Measurements from ENCODE around the gene ENTREP1. TPM values are rescaled to one million over a fixed set of nuclear protein-coding genes. Genes with fewer than 3 reads are reported as not detected.

Gene ENTREP1
- polyA plus RNA-seq, 1 of the 3 experiments (the other 2 are of a cell fraction): not detected

DNA sequence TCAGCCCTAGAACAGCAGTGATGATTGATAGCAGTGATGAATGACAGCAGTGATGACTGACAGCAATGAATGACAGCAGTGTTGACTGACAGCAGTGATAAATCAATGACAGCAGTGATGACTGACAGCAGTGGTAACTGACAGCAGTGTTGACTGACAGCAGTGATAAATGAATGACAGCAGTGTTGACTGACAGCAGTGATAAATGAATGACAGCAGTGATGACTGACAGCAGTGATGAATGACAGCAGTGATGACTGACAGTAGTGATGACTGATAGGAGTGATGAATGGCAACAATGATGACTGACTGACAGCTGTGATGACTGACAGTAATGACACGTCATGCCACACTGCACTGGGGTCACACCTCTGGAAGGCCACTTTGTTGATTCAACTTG, 106.8 kb downstream of the ENTREP1 start:
- no peak for DNase-seq
- Histone ChIP-seq H3K27ac (ENCODE audit: low read depth in 2 of 2, low read length in 1 of 2) (no peak overlapping the region), H3K36me3 (replicated peaks in 1 of 2; ENCODE audit: control insufficient read depth in 1 of 2, insufficient read depth in 2 of 2, low read length in 1 of 2) (no peaks in the 10 kb centered on the region), H3F3A (replicated peaks; ENCODE audit: insufficient read depth) (peaks cover 4% of the 10 kb centered on the region), H3K9ac (no peak overlapping the region), H3K9me3 (no peaks in the 10 kb centered on the region), H3K79me2 (ENCODE audit: insufficient read depth) (no peaks in the 10 kb centered on the region), H3K27me3 (ENCODE audit: insufficient read depth) (no peaks in the 10 kb centered on the region), H3K4me1 (ENCODE audit: control insufficient read depth in 1 of 2, insufficient read depth in 2 of 2, low read depth in 1 of 2, low read length in 1 of 2) (no peaks in the 10 kb centered on the region), H3K9me2 (no peaks in the 10 kb centered on the region), H4K20me1 (ENCODE audit: insufficient read depth) (no peaks in the 10 kb centered on the region), H2AFZ (ENCODE audit: low read depth) (no peak overlapping the region), H3K4me2 (no peak overlapping the region), H3K4me3 (ENCODE audit: low read depth in 2 of 2, low read length in 1 of 2) (no peak overlapping the region)
- WGBS (ENCODE audit: low lambda C conversion rate): 92% methylated on average over 1 of the region's 1 CpG
- no peak for TF ChIP-seq TAF1 (IDR thresholded peaks at IDR 0.05; ENCODE audit: borderline replicate concordance, low read depth, low read length)
- TF ChIP-seq SMC3 (IDR thresholded peaks at IDR 0.05; ENCODE audit: low read depth, low read length): no peak
- TF ChIP-seq, protein P1, sequence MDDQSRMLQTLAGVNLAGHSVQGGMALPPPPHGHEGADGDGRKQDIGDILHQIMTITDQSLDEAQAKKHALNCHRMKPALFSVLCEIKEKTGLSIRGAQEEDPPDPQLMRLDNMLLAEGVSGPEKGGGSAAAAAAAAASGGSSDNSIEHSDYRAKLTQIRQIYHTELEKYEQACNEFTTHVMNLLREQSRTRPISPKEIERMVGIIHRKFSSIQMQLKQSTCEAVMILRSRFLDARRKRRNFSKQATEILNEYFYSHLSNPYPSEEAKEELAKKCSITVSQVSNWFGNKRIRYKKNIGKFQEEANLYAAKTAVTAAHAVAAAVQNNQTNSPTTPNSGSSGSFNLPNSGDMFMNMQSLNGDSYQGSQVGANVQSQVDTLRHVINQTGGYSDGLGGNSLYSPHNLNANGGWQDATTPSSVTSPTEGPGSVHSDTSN (IDR thresholded peaks at IDR 0.05): peak; percentile 52; the same call in 1 of the 2 replicates
- no peak for TF ChIP-seq RXRA (IDR thresholded peaks at IDR 0.05; ENCODE audit: borderline replicate concordance, low read depth)
- TF ChIP-seq RAD21 (IDR thresholded peaks at IDR 0.05; ENCODE audit: low read length): no peak
- ChIA-PET POLR2A (no interaction called here), CTCF (interaction anchor here (1.1 to 3.0 kb wide), 3 partner anchors 9 to 488 kb away, joined by 3 to 17 read pairs (median 4); no protein-coding TSS in a partner anchor)

DNA sequence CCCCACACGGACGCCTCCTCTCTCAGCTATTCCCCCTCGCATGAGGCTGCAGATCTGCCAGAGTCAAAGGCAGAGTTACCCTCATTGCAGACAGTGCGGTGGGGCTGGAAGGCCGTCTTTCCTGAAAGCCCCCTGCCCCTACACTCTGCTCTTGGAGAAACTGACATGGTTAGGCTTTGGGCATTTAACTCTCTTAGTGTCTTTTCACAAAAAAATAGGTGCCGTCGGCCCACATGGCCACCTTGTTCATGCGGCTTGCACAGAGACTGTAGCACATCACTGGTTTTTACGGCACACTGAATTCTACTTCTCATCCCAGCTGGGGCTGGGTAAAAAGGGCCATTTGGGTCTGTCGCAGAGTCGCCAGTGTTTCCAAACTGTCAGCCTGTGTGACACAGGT, 107.6 kb downstream of the ENTREP1 start:
- H3K9ac ChIP-seq: no peak overlapping the region
- no peaks in the 10 kb centered on the region for H3K9me2 ChIP-seq
- no peak overlapping the region for H2AFZ ChIP-seq (ENCODE audit: low read depth)
- DNase-seq: no peak
- no peak overlapping the region for H3K4me3 ChIP-seq (ENCODE audit: low read depth in 2 of 2, low read length in 1 of 2)
- no peaks in the 10 kb centered on the region for H3K4me1 ChIP-seq (ENCODE audit: control insufficient read depth in 1 of 2, insufficient read depth in 2 of 2, low read depth in 1 of 2, low read length in 1 of 2)
- H3K27me3 ChIP-seq (ENCODE audit: insufficient read depth): no peaks in the 10 kb centered on the region
- ChIA-PET POLR2A (no interaction called here), CTCF (interaction anchor here (1.1 to 3.0 kb wide), 3 partner anchors 10 to 487 kb away, joined by 3 to 17 read pairs (median 4); no protein-coding TSS in a partner anchor)
- H3K4me2 ChIP-seq: no peak overlapping the region
- no peaks in the 10 kb centered on the region for H4K20me1 ChIP-seq (ENCODE audit: insufficient read depth)
- no peaks in the 10 kb centered on the region for H3K36me3 ChIP-seq (replicated peaks in 1 of 2; ENCODE audit: control insufficient read depth in 1 of 2, insufficient read depth in 2 of 2, low read length in 1 of 2)
- peaks cover 4% of the 10 kb centered on the region for H3F3A ChIP-seq (replicated peaks; ENCODE audit: insufficient read depth)
- no peak for TF ChIP-seq GATA2 (CRISPR knock-in tag; IDR thresholded peaks at IDR 0.05)
- no peak for TF ChIP-seq SMC3 (IDR thresholded peaks at IDR 0.05; ENCODE audit: low read depth, low read length)
- no peak for TF ChIP-seq MEF2A (IDR thresholded peaks at IDR 0.05; ENCODE audit: borderline replicate concordance, low read depth)
- no peak for TF ChIP-seq NRF1 (IDR thresholded peaks at IDR 0.05; ENCODE audit: low read depth, low read length)
- TF ChIP-seq TCF12 (IDR thresholded peaks at IDR 0.05): no peak
- TF ChIP-seq, protein P2, sequence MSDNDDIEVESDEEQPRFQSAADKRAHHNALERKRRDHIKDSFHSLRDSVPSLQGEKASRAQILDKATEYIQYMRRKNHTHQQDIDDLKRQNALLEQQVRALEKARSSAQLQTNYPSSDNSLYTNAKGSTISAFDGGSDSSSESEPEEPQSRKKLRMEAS (IDR thresholded peaks at IDR 0.05; ENCODE audit: low read depth): no peak
- TF ChIP-seq RAD21 (IDR thresholded peaks at IDR 0.05; ENCODE audit: low read length): no peak
- TF ChIP-seq, protein P3, sequence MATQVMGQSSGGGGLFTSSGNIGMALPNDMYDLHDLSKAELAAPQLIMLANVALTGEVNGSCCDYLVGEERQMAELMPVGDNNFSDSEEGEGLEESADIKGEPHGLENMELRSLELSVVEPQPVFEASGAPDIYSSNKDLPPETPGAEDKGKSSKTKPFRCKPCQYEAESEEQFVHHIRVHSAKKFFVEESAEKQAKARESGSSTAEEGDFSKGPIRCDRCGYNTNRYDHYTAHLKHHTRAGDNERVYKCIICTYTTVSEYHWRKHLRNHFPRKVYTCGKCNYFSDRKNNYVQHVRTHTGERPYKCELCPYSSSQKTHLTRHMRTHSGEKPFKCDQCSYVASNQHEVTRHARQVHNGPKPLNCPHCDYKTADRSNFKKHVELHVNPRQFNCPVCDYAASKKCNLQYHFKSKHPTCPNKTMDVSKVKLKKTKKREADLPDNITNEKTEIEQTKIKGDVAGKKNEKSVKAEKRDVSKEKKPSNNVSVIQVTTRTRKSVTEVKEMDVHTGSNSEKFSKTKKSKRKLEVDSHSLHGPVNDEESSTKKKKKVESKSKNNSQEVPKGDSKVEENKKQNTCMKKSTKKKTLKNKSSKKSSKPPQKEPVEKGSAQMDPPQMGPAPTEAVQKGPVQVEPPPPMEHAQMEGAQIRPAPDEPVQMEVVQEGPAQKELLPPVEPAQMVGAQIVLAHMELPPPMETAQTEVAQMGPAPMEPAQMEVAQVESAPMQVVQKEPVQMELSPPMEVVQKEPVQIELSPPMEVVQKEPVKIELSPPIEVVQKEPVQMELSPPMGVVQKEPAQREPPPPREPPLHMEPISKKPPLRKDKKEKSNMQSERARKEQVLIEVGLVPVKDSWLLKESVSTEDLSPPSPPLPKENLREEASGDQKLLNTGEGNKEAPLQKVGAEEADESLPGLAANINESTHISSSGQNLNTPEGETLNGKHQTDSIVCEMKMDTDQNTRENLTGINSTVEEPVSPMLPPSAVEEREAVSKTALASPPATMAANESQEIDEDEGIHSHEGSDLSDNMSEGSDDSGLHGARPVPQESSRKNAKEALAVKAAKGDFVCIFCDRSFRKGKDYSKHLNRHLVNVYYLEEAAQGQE (IDR thresholded peaks at IDR 0.05; ENCODE audit: low read depth, low read length): no peak
- H3K79me2 ChIP-seq (ENCODE audit: insufficient read depth): no peaks in the 10 kb centered on the region
- no peaks in the 10 kb centered on the region for H3K9me3 ChIP-seq
- H3K27ac ChIP-seq (ENCODE audit: low read depth in 2 of 2, low read length in 1 of 2): no peak overlapping the region
- 89% methylated on average over 11 of the region's 11 CpGs for WGBS (ENCODE audit: low lambda C conversion rate)
